ENCODE results near the gene ETF1. TPM values are rescaled to one million over a fixed set of nuclear protein-coding genes. Genes with fewer than 3 reads are reported as not detected.

ETF1 gene
- total RNA-seq, 2 experiments from 2014 or later = 66.7 to 123 TPM

- Histone ChIP-seq H3K9me3 (ENCODE audit: low read length) (no peaks in the 10 kb centered on the region), H3K4me1 (ENCODE audit: insufficient read depth, low read length, poor library complexity, severe bottlenecking) (peaks cover 26% of the 10 kb centered on the region), H2AFZ (ENCODE audit: low read length) (peak overlapping the region; percentile 76), H3K36me3 (ENCODE audit: insufficient read depth, low read length) (no peaks in the 10 kb centered on the region), H3K79me2 (ENCODE audit: insufficient read depth, low read depth, low read length) (no peaks in the 10 kb centered on the region), H4K20me1 (ENCODE audit: insufficient read depth, low read length) (no peaks in the 10 kb centered on the region), H3K9me2 (ENCODE audit: insufficient read depth, low read length) (no peaks in the 10 kb centered on the region), H3K27ac (ENCODE audit: low read depth, low read length, poor library complexity, severe bottlenecking) (no peak overlapping the region), H3K4me3 (ENCODE audit: low read depth, low read length, poor library complexity, severe bottlenecking) (peak overlapping the region; percentile 68), H3K4me2 (ENCODE audit: low read length) (peak overlapping the region; percentile 79)
- no peak for DNase-seq (ENCODE audit: low spot score)
- intact Hi-C loops (cut with micrococcal nuclease; ENCODE audit: unreplicated experiment) = loop anchor here (1.0 kb wide), 1 partner anchor 28 kb away; no protein-coding TSS in a partner anchor
- ChIA-PET CTCF (ENCODE audit: unreplicated experiment) (no interaction called here), POLR2A (interaction anchor here (0.6 to 0.7 kb wide), 2 partner anchors 71 to 82 kb away, joined by 3 read pairs; no protein-coding TSS in a partner anchor)
- BruUV-seq (replicated peaks) = no TSS peak
- TF ChIP-seq CTCF (conservative IDR thresholded peaks at IDR 0.05; ENCODE audit: low read length) = no peak
- TF ChIP-seq EZH2phosphoT487 (IDR thresholded peaks at IDR 0.05; ENCODE audit: borderline replicate concordance, low read depth, low read length) = no peak
Observed at GRCh38 chr5:138492560-138493045, 50.4 kb downstream of the ETF1 start.

GRCh38 chr5:138491669-138492559 lies 51.1 kb downstream of the ETF1 start:
- no TSS peak for BruUV-seq (replicated peaks)
- peak overlapping the region; percentile 68 for H3K4me3 ChIP-seq (ENCODE audit: low read depth, low read length, poor library complexity, severe bottlenecking)
- peaks cover 26% of the 10 kb centered on the region for H3K4me1 ChIP-seq (ENCODE audit: insufficient read depth, low read length, poor library complexity, severe bottlenecking)
- no peaks in the 10 kb centered on the region for H4K20me1 ChIP-seq (ENCODE audit: insufficient read depth, low read length)
- no peaks in the 10 kb centered on the region for H3K36me3 ChIP-seq (ENCODE audit: insufficient read depth, low read length)
- H3K9me2 ChIP-seq (ENCODE audit: insufficient read depth, low read length) = no peaks in the 10 kb centered on the region
- H3K9me3 ChIP-seq (ENCODE audit: low read length) = no peaks in the 10 kb centered on the region
- intact Hi-C loops (cut with micrococcal nuclease; ENCODE audit: unreplicated experiment) = loop anchor here (1.0 kb wide), 1 partner anchor 28 kb away; no protein-coding TSS in a partner anchor
- TF ChIP-seq CTCF (conservative IDR thresholded peaks at IDR 0.05; ENCODE audit: low read length) (no peak), EZH2phosphoT487 (IDR thresholded peaks at IDR 0.05; ENCODE audit: borderline replicate concordance, low read depth, low read length) (no peak)
- ChIA-PET POLR2A (interaction anchor here (0.7 kb wide), 1 partner anchor 70 kb away, joined by 3 read pairs; no protein-coding TSS in a partner anchor), CTCF (ENCODE audit: unreplicated experiment) (no interaction called here)
- H2AFZ ChIP-seq (ENCODE audit: low read length) = peak overlapping the region; percentile 76
- H3K79me2 ChIP-seq (ENCODE audit: insufficient read depth, low read depth, low read length) = no peaks in the 10 kb centered on the region
- DNase-seq (ENCODE audit: low spot score) = peak; percentile 88
- H3K4me2 ChIP-seq (ENCODE audit: low read length) = peak overlapping the region; percentile 79
- H3K27ac ChIP-seq (ENCODE audit: low read depth, low read length, poor library complexity, severe bottlenecking) = no peak overlapping the region

GRCh38 chr5:138491284-138491648 lies 51.8 kb downstream of the ETF1 start:
- H3K9me3 ChIP-seq (ENCODE audit: low read length) = no peaks in the 10 kb centered on the region
- no peaks in the 10 kb centered on the region for H3K79me2 ChIP-seq (ENCODE audit: insufficient read depth, low read depth, low read length)
- TF ChIP-seq CTCF (conservative IDR thresholded peaks at IDR 0.05; ENCODE audit: low read length) (no peak), EZH2phosphoT487 (IDR thresholded peaks at IDR 0.05; ENCODE audit: borderline replicate concordance, low read depth, low read length) (no peak)
- H3K4me3 ChIP-seq (ENCODE audit: low read depth, low read length, poor library complexity, severe bottlenecking) = peak overlapping the region; percentile 68
- H3K36me3 ChIP-seq (ENCODE audit: insufficient read depth, low read length) = no peaks in the 10 kb centered on the region
- H3K9me2 ChIP-seq (ENCODE audit: insufficient read depth, low read length) = no peaks in the 10 kb centered on the region
- H3K4me1 ChIP-seq (ENCODE audit: insufficient read depth, low read length, poor library complexity, severe bottlenecking) = peaks cover 26% of the 10 kb centered on the region
- no peaks in the 10 kb centered on the region for H4K20me1 ChIP-seq (ENCODE audit: insufficient read depth, low read length)
- intact Hi-C loops (cut with micrococcal nuclease; ENCODE audit: unreplicated experiment) = no loop called here
- no TSS peak for BruUV-seq (replicated peaks)
- ChIA-PET POLR2A (no interaction called here), CTCF (ENCODE audit: unreplicated experiment) (no interaction called here)
- peak overlapping the region; percentile 76; the same call in 1 of the 2 replicates for H2AFZ ChIP-seq (ENCODE audit: low read length)
- DNase-seq (ENCODE audit: low spot score) = no peak
- H3K4me2 ChIP-seq (ENCODE audit: low read length) = peak overlapping the region; percentile 79
- no peak overlapping the region for H3K27ac ChIP-seq (ENCODE audit: low read depth, low read length, poor library complexity, severe bottlenecking)
